Adrenal gland (tissue), 12 donors: ENCODE measurements around the gene SPECC1L. TPM values are rescaled to one million over a fixed set of nuclear protein-coding genes. Genes with fewer than 3 reads are reported as not detected.

ENCODE experiments used
- DNase-seq, 7 donors: peaks; one replicate each; pipeline ENCODE4 v3.0.0-alpha.2; 2019 to 2020
- H3K27ac ChIP-seq, 5 donors: fragments of 200-600 bp; sonication (generic) in 4 of 5; 1 replicate in 3 of 5; 2 replicates in 2 of 5; pipeline versions ENCODE4 v1.5.1 to v1.8.0; 2016 to 2020; ENCODE audit warnings: mild to moderate bottlenecking in 1 of 5
- H3K27me3 ChIP-seq: fragments of 200-600 bp; 2 replicates; pipeline ENCODE4 v1.8.0; 2021
- H3K36me3 ChIP-seq, 2 donors: fragments of 200-600 bp; replicated peaks in 1 of 2; 1 replicate in 1 of 2; 2 replicates in 1 of 2; pipeline versions ENCODE4 v1.5.1 to v1.8.0; 2018 to 2022
- H3K4me1 ChIP-seq, 2 donors: fragments of 200-600 bp; replicated peaks in 1 of 2; 1 replicate in 1 of 2; 2 replicates in 1 of 2; pipeline versions ENCODE4 v1.5.1 to v1.8.0; 2018 to 2021
- H3K4me3 ChIP-seq, 4 donors: fragments of 200-600 bp; sonication (generic) in 3 of 4; one replicate each; pipeline ENCODE4 v1.5.1; 2016 to 2018
- H3K9me3 ChIP-seq, 3 donors: fragments of 200-600 bp; sonication (generic) in 1 of 3; replicated peaks in 1 of 3; 1 replicate in 2 of 3; 2 replicates in 1 of 3; pipeline versions ENCODE4 v1.5.1 to v1.8.0; 2016 to 2021
- POLR2A ChIP-seq, 2 donors: fragments of 450-650 bp; IDR thresholded peaks; one replicate each; pipeline ENCODE4 v1.6.1; 2017; ENCODE audit warnings: antibody characterized with exemption in 2 of 2, mild to moderate bottlenecking in 2 of 2, moderate library complexity in 1 of 2
- WGBS, 4 donors: extraction: QIAGEN DNeasy Blood & Tissue Kit in 2 of 4; methylation state at CpG; one replicate each; pipeline versions ENCODE4 v1.1.5 to v1.1.7; 2013 to 2017; 5-methylcytosine and 5-hydroxymethylcytosine counted together
- intact Hi-C, 2 donors: fragments of 100-400 bp; cut with DNase I; formaldehyde crosslinking; loops; one replicate each; pipeline versions ENCODE4 v1.14.1 to v1.15.0; 2022 to 2023
- polyA plus RNA-seq, 3 donors: library from polyadenylated mRNA; stranded (reverse); fragments of 200-250 nt in 2 of 3; fragments of 350-450 nt in 1 of 3; fragmentation: Illumina TruSeq in 1 of 3; extraction: RNeasy Lipid Tissue Mini Kit (QIAGEN cat#74804) in 1 of 3; gene quantifications; one replicate each; pipeline ENCODE4 v1.2.3, GENCODE V29; 2013 to 2014
- total RNA-seq, 9 donors: library from RNA; depleted of rRNA in 4 of 9; stranded (reverse); fragments of >200 nt in 4 of 9; fragments of 120-200 nt in 1 of 9; fragmentation: NEBNext Ultra II Directional in 1 of 9; extraction: Animal tissue kit (Norgen Biotek cat#: 25700) in 1 of 9; gene quantifications; one replicate each; pipeline versions ENCODE4 v1.1.0 to v1.2.4, GENCODE V29; 2013 to 2023
- TF ChIP-seq, protein P1 (sequence below), 6 experiments: fragments of 450-650 bp in 4 of 6; fragments of 200-600 bp in 2 of 6; sonication (generic) in 1 of 6; IDR thresholded peaks; 1 replicate in 5 of 6; 2 replicates in 1 of 6; pipeline versions ENCODE4 v1.5.1 to v1.8.0; 2016 to 2021; ENCODE audit warnings: antibody characterized with exemption in 6 of 6, mild to moderate bottlenecking in 2 of 6, moderate library complexity in 1 of 6
- donor health status: healthy with polysubstance abuse.
- donor health status: Bipolar disorder and iron deficiency.
- donor health status: DM: yes; HTN: yes; CAD: no.
- donor health status: DM: no; HTN: no; CAD: no.
- donor health status: DM: no; HTN: no; CAD: no.
- donor health status: DM: yes; HTN: yes; CAD: no.

Gene SPECC1L
- total and polyA plus RNA-seq, 12 donors, result 7.2 to 121 (median 43.5) TPM

DNA sequence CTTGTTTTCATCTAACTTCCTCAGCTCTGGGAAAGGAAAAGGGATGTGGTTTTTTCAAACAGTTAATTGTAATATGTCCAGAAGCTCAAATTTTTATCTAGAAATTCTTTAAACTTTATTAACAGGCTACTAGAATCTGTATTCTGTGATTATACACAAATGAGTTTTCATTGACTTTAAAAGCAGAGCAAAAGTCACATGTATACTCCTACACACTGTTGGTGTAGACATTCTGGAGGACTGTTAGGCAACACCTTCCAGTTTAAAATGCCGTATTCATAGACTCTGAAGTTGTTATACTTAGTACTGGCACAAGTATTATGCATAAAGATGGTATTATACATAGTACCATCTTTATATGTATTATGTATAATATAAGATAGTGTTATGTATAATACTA is 64.9 kb downstream of the SPECC1L start:
- DNase-seq, result no peak
- TF ChIP-seq, protein P1, sequence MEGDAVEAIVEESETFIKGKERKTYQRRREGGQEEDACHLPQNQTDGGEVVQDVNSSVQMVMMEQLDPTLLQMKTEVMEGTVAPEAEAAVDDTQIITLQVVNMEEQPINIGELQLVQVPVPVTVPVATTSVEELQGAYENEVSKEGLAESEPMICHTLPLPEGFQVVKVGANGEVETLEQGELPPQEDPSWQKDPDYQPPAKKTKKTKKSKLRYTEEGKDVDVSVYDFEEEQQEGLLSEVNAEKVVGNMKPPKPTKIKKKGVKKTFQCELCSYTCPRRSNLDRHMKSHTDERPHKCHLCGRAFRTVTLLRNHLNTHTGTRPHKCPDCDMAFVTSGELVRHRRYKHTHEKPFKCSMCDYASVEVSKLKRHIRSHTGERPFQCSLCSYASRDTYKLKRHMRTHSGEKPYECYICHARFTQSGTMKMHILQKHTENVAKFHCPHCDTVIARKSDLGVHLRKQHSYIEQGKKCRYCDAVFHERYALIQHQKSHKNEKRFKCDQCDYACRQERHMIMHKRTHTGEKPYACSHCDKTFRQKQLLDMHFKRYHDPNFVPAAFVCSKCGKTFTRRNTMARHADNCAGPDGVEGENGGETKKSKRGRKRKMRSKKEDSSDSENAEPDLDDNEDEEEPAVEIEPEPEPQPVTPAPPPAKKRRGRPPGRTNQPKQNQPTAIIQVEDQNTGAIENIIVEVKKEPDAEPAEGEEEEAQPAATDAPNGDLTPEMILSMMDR (IDR thresholded peaks at IDR 0.05), result no peak
- no peak for TF ChIP-seq POLR2A (IDR thresholded peaks at IDR 0.05)
- H3K4me1 ChIP-seq, result peaks cover 5 to 25% of the 10 kb centered on the region in 2 donors
- WGBS, 4 donors, result 75 to 86% (median 77%) methylated on average over 1 of the region's 1 CpG
- intact Hi-C loops, result no loop called here
- no peaks in the 10 kb centered on the region for H3K9me3 ChIP-seq
- H3K36me3 ChIP-seq, result peaks cover 0 to 37% of the 10 kb centered on the region in 2 donors
- no peak overlapping the region for H3K4me3 ChIP-seq
- H3K27ac ChIP-seq, result no peak overlapping the region
- H3K27me3 ChIP-seq, result no peaks in the 10 kb centered on the region

DNA sequence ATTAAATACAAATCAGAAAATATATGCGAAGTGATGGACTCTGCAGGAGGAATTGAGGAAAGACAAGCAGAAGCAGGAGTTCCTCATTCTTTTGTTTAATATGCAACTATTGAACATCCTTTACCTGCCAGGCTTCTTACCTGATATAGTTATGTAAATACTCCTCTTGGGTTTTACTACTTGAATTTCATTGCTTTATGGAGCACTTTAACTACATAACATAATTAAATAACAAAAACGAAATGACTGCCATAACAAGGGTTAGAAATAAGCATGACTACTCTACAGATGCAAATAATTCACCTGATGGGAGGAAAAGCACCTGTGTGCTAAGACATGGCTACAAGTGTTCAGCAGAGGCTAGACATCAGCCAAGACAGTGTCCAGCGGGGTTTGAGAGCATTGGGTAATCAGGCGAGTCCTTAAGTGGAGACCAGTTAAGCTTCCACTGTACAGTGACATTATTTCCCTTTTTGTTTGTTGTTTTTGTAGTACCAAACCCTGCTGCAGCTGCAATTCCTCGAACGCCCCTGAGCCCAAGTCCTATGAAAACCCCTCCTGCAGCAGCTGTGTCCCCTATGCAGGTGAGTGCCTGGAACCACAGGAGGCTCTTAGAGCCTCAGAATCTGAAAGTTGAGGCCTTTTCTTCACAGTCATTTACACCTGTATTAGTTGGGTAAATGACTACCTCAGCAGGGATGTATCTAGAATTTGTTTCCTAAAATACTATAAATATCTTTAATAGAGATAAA is 67.4 kb downstream of the SPECC1L start:
- no peak for DNase-seq
- no peaks in the 10 kb centered on the region for H3K27me3 ChIP-seq
- TF ChIP-seq, protein P1 (IDR thresholded peaks at IDR 0.05), result no peak
- TF ChIP-seq POLR2A (IDR thresholded peaks at IDR 0.05), result no peak
- peaks cover 5 to 13% of the 10 kb centered on the region in 2 donors for H3K4me1 ChIP-seq
- intact Hi-C loops, result no loop called here
- WGBS, 4 donors, result 90 to 95% (median 92%) methylated on average over 6 of the region's 6 CpGs
- H3K9me3 ChIP-seq, result no peaks in the 10 kb centered on the region
- H3K27ac ChIP-seq, result no peak overlapping the region
- H3K36me3 ChIP-seq, result peaks cover 0 to 46% of the 10 kb centered on the region in 2 donors
- no peak overlapping the region for H3K4me3 ChIP-seq

DNA sequence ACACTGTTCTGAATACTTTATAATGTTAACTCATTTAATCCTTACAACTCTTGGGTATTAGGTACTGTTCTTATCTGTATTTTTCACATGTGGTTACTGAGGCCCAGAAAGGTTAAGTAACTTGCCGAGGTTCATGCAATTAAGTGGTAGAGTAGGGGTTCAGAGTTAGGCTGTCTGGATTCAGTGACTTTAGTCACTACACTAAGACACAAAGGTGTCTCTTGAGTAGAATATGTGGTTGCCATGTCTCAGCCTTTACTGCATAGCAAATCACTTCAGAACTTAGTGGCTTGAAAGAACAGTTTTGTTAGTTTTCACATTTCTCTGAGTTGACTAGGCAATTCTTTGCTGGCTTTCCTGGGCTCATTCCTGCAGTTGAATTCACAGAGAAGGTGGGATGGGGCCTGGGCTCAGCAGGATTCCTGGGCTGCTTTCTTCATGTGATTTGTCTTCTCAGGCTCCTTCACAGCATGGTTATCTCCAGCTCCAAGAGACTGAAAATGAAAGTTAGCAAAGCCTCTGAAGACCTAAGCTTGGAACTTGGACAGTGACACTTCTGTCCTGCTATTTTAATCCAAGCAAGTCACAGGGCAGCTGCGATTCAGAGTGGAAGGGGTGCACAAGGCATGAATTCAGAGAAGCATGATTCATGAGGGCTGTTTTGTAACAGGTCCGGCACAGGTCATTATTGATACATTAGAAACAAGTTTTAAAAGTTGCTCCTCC is 68.3 kb downstream of the SPECC1L start:
- TF ChIP-seq, protein P1 (IDR thresholded peaks at IDR 0.05), result no peak
- TF ChIP-seq POLR2A (IDR thresholded peaks at IDR 0.05), result no peak
- Histone ChIP-seq H3K36me3 (peaks cover 0 to 55% of the 10 kb centered on the region in 2 donors), H3K4me3 (no peak overlapping the region), H3K4me1 (peaks cover 5 to 13% of the 10 kb centered on the region in 2 donors), H3K27me3 (no peaks in the 10 kb centered on the region), H3K27ac (peak overlapping the region in 4 of 5 donors; percentile 3 to 51 (median 44)), H3K9me3 (no peaks in the 10 kb centered on the region)
- WGBS, 4 donors, result 36 to 52% (median 38%) methylated on average over 3 of the region's 3 CpGs
- peak in 6 of 7 donors; percentile 67 to 80 (median 74) for DNase-seq
- intact Hi-C loops, result no loop called here

DNA sequence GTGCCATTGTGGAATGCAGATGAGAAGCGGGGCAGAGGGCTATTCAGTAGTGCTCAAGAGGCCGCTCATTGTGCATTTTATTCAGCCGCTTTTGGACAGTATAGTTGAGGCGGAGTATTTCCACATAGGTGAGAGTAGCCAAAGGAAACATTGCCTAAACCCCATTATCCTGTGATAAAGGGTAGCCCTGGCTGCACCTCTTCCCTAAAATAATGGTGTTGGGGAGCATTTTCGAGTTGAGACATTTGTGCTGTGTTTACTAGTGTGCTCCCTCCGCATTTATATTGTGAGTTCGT is 68.8 kb downstream of the SPECC1L start:
- H3K4me1 ChIP-seq, result peaks cover 5 to 13% of the 10 kb centered on the region in 2 donors
- intact Hi-C loops, result no loop called here
- no peak for DNase-seq
- no peak for TF ChIP-seq POLR2A (IDR thresholded peaks at IDR 0.05)
- TF ChIP-seq, protein P1 (IDR thresholded peaks at IDR 0.05), result no peak
- peak overlapping the region in 3 of 5 donors; percentile 42 to 51 (median 46) for H3K27ac ChIP-seq
- peaks cover 0 to 57% of the 10 kb centered on the region in 2 donors for H3K36me3 ChIP-seq
- H3K4me3 ChIP-seq, result no peak overlapping the region
- WGBS, 4 donors, result 83 to 91% (median 88%) methylated on average over 7 of the region's 7 CpGs
- H3K27me3 ChIP-seq, result no peaks in the 10 kb centered on the region
- no peaks in the 10 kb centered on the region for H3K9me3 ChIP-seq
